Measurements from ENCODE around the gene PDCL2. TPM values are rescaled to one million over a fixed set of nuclear protein-coding genes. Genes with fewer than 3 reads are reported as not detected.

Gene PDCL2
- total and polyA plus RNA-seq, 2 of the 8 experiments (the other 6 are each of a cell fraction or from before 2014, with no cell fraction given), result not detected

GRCh38 chr4:55578341-55579010 lies 13.6 kb downstream of the PDCL2 start:
- Histone ChIP-seq H3K9me3 (ENCODE audit: insufficient read depth in 2 of 2, low read depth in 1 of 2, low read length in 1 of 2) (peaks cover 14 to 20% of the 10 kb centered on the region in 2 experiments), H2BK20ac (ENCODE audit: low read length) (no peak overlapping the region), H4K5ac (ENCODE audit: insufficient read length, low read depth, low read length) (no peak overlapping the region), H3K23me2 (ENCODE audit: low read depth, low read length) (no peaks in the 10 kb centered on the region), H2AK5ac (ENCODE audit: low read depth, low read length) (no peak overlapping the region), H2BK12ac (ENCODE audit: low read depth, low read length) (no peak overlapping the region), H3K4me3 (ENCODE audit: extremely low read depth in 1 of 4, insufficient read depth in 2 of 4, low read depth in 3 of 4, low read length in 4 of 4) (no peak overlapping the region), H3K14ac (ENCODE audit: insufficient read length) (no peak overlapping the region), H3K18ac (ENCODE audit: extremely low read depth, low read length) (no peak overlapping the region), H3K36me3 (ENCODE audit: control insufficient read depth in 2 of 4, insufficient read depth in 4 of 4, low read length in 3 of 4) (no peaks in the 10 kb centered on the region; a peak in 2 of 8 replicates), H3K4ac (replicated peaks; ENCODE audit: insufficient read length, low read depth, low read length) (no peak overlapping the region), H3K4me1 (replicated peaks in 1 of 4; ENCODE audit: control insufficient read depth in 3 of 4, insufficient read depth in 4 of 4, low read length in 3 of 4) (no peaks in the 10 kb centered on the region), H2BK15ac (ENCODE audit: low read length) (no peak overlapping the region), H3K27ac (ENCODE audit: low read depth, low read length) (no peak overlapping the region), H3K79me2 (ENCODE audit: control insufficient read depth in 1 of 2, insufficient read depth in 2 of 2, low read length in 2 of 2) (no peaks in the 10 kb centered on the region), H3K9ac (replicated peaks in 1 of 4; ENCODE audit: extremely low read depth in 1 of 4, low read depth in 3 of 4, low read length in 3 of 4) (no peak overlapping the region), H3K27me3 (replicated peaks in 1 of 4; ENCODE audit: control insufficient read depth in 3 of 4, extremely low read depth in 1 of 4, insufficient read depth in 3 of 4, low read length in 3 of 4) (no peaks in the 10 kb centered on the region), H3K23ac (ENCODE audit: insufficient read length) (no peak overlapping the region), H3K4me2 (ENCODE audit: insufficient read depth in 1 of 2, low read depth in 2 of 2, low read length in 2 of 2) (no peak overlapping the region), H2BK120ac (replicated peaks; ENCODE audit: low read depth, low read length) (no peak overlapping the region), H2AFZ (ENCODE audit: low read length) (no peak overlapping the region), H3K56ac (replicated peaks; ENCODE audit: insufficient read length, low read depth, low read length) (no peak overlapping the region), H4K91ac (replicated peaks; ENCODE audit: insufficient read length, low read length) (no peak overlapping the region), H2BK5ac (ENCODE audit: low read depth, low read length) (no peak overlapping the region), H4K20me1 (replicated peaks in 1 of 2; ENCODE audit: control insufficient read depth in 1 of 2, insufficient read depth in 2 of 2, low read length in 2 of 2) (no peaks in the 10 kb centered on the region), H3K79me1 (ENCODE audit: low read depth, low read length) (no peaks in the 10 kb centered on the region), H4K8ac (ENCODE audit: extremely low read depth, insufficient read depth, low read length) (no peak overlapping the region)
- FAIRE-seq, result no peak
- DNase-seq (ENCODE audit: low read depth in 1 of 2, low spot score in 2 of 2), result no peak
- ChIA-PET POLR2A (ENCODE audit: partially characterized antibody) (no interaction called here), CTCF (ENCODE audit: partially characterized antibody) (interaction anchor here (1.2 kb wide), 1 partner anchor 14 kb away, joined by 5 read pairs; no protein-coding TSS in a partner anchor)
- TF ChIP-seq, protein P1, sequence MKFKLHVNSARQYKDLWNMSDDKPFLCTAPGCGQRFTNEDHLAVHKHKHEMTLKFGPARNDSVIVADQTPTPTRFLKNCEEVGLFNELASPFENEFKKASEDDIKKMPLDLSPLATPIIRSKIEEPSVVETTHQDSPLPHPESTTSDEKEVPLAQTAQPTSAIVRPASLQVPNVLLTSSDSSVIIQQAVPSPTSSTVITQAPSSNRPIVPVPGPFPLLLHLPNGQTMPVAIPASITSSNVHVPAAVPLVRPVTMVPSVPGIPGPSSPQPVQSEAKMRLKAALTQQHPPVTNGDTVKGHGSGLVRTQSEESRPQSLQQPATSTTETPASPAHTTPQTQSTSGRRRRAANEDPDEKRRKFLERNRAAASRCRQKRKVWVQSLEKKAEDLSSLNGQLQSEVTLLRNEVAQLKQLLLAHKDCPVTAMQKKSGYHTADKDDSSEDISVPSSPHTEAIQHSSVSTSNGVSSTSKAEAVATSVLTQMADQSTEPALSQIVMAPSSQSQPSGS (IDR thresholded peaks at IDR 0.05; ENCODE audit: low read length), result no peak

Measured in H1 (cell line).